Measurements from ENCODE around the gene PLCH1.

DNA sequence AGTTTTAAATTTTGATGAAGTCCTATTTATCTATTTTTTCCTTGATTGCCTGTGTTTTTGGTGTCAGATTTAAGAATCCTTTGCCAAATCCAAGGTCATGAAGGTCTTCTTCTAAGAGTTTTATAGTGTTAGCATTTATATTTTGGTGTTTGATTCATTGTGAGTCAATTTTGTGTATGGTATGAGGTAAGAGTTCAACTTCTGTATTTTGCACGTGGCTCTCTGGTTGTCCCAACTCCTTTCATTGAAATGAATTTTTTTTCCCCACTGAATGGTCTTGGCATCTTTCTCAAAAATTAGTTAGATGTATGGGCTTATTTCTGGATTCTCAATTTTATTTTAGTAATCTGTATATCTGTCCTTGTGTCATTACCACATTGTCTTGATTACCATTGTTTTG lies 394.3 kb downstream of the PLCH1 start:
- TF ChIP-seq, protein P1, sequence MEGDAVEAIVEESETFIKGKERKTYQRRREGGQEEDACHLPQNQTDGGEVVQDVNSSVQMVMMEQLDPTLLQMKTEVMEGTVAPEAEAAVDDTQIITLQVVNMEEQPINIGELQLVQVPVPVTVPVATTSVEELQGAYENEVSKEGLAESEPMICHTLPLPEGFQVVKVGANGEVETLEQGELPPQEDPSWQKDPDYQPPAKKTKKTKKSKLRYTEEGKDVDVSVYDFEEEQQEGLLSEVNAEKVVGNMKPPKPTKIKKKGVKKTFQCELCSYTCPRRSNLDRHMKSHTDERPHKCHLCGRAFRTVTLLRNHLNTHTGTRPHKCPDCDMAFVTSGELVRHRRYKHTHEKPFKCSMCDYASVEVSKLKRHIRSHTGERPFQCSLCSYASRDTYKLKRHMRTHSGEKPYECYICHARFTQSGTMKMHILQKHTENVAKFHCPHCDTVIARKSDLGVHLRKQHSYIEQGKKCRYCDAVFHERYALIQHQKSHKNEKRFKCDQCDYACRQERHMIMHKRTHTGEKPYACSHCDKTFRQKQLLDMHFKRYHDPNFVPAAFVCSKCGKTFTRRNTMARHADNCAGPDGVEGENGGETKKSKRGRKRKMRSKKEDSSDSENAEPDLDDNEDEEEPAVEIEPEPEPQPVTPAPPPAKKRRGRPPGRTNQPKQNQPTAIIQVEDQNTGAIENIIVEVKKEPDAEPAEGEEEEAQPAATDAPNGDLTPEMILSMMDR (conservative IDR thresholded peaks at IDR 0.05; ENCODE audit: low read length), result no peak
- TF ChIP-seq EZH2phosphoT487 (IDR thresholded peaks at IDR 0.05; ENCODE audit: borderline replicate concordance, low read depth, low read length), result no peak

Measured in OCI-LY7 (cell line).